AG08396 (cell line): ENCODE results near the gene KCNH3.
"Not testable (repeated sequence)": the region's sequence is repeated elsewhere in the genome, so short reads cannot be mapped to it uniquely, and the experiment has no call there.

Experiments used
- DNase-seq: peaks from one replicate; pipeline ENCODE4 v3.0.0; 2012; ENCODE audit warnings: low spot score, mixed read lengths

KCNH3 gene

DNA sequence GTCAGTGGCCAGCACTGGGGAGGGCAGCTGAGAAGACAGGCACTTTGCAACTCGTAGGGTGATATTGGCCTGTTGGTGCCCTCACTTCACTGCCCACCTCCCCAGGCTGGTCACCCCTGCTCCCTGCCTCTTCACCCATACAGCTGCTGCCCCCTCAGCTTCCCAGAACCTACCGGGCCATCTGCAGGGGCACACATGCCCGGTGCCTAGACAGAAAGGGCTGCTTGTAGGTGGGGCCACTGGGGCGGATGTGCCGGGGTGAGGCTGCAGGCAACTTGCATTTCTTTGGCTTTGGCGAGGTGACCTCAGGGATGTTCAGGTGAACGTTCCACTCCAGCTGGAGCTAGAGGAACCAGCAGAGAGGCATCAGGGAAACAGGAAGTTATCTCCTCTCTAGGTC lies 49.5 kb downstream of the KCNH3 start:
- DNase-seq = no peak

DNA sequence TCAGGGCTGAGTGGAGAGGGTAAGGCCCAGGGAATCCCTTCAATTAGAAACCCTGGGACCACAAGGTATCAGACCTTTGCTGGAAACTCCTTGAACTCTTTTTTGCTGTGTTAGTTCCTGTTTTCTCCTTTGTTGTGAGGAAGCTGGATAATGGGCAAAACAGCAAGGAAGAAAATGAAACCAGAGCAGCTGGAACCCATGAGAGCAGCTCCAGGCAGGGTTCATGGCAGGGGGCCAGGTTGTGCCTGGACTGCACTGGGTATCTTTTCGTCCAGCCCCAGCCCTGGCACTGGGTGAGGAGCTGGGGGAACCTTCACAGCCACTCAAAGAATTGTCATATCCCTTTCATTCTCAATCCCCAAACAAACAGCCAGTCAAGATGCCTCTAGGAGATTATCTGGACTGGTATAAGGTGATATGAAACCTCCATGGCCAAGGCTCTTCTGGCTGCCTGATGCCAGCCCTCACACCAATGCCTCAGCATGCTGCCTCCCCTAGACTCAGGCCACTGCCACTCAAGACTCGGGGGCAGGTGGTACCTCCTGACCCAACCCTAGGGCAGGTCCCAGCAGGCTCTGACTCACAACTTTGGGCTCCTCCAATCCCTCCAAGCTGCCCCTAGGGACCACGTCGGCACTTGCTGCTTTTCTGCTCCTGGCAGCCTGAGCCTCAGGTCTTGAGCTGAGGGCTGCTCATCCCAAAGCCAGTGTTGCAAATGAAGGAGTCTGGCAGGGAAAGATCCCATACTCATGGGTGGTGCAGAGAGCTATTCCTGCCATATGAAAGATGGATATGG lies 50.1 kb downstream of the KCNH3 start:
- DNase-seq = no peak

DNA sequence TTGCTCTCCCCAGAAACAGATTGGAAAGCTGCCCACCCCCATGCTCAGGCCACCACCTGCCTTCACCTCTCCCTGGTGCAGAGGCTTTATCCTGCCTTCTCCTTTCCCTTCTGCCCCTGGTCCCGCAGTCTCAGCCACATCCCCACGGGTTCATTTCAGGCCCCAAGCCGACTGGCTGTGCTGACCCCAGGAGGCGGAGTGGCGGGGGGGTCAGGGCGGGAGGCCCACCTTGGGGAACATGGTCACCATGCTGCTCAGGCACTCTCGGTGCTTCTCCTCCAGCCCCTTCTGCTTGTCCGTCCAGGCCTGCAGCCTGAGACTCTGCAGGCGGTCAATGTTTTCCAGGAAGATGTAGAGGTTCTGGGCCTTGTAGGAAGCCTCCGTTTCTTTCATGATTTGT lies 59.7 kb downstream of the KCNH3 start:
- no peak for DNase-seq

GRCh38 chr12:49599961-49600360 lies 61.1 kb downstream of the KCNH3 start:
- DNase-seq = no peak

DNA sequence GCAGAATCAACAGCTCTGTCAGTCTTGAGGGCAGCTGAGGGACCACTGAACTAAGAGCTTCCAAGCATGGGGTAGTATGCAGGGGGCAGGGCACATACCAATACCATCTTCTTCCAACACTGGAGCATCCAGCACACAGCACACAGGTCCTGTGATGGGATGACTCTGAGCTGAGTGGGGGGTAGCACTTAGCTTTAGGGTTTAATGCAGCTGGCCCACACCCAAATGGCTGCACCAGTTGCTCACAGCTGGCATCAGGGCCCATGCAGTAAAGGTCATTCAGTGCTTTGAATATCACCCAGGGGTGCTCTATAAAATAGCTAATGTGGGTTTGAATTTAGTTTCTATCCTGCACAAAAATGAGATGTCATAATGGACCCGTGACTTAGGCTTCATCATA lies 64.9 kb downstream of the KCNH3 start:
- no peak for DNase-seq

DNA sequence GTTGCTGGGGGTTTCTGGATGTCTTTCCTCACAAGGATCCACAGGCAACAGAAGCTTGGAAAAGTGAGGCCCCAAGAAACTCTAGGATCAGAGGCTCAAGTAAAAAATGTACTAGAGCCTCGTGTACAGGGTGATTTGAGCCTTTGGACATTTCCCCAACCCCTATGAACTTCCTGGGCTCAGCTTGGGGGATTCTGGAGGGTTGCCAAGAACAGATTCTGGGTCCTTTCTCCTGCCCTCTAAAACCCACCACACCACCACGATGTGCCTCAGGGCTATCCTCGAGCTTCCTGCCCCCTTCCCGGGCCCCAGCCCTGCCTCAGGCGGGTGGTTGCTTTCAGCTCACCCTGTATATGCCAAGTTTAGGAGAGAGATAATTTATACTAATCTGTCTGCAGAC lies 66.0 kb downstream of the KCNH3 start:
- DNase-seq = no peak

- DNase-seq = not testable (repeated sequence)
Observed at GRCh38 chr12:49605539-49605938, 66.7 kb downstream of the KCNH3 start, which contains the start of gene FAM186B. TSS of gene FAM186B (minus strand) at chr12:49605639. CDS start at chr12:49605477, 162 bp downstream.
